DLD1 (cell line): ENCODE data around the gene SIPA1.
"Not testable (repeated sequence)": the region's sequence is repeated elsewhere in the genome, so short reads cannot be mapped to it uniquely, and the experiment has no call there.

Experiments
- in situ Hi-C: cut with HindIII; loops from 2 replicates; pipeline ENCODE4 v1.10.0; 2017; ENCODE audit warnings: low sequenced_read_pairs

The SIPA1 gene

GRCh38 chr11:65655570-65656332 is 17.9 kb downstream of the SIPA1 start:
- in situ Hi-C loops: no loop called here

DNA sequence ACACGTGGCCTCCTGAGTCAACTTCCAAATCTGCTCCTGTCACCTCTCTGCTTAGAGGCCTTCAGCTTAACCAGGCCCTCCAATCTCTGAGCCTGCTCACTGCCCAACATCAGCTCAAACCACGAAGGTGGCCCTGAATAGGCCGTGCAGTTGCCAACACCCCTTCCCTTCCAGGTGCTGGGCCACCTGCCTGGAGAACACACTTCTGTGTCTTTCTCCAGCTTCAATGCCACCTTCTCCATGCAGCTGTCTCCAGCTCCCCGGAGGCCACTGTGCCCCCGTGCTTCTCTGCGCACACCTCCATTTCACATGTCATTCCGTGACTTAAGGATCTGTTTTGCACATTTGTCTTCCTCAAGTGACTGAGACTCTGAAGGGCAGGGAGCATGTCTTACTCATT is 19.5 kb downstream of the SIPA1 start:
- in situ Hi-C loops: no loop called here

DNA sequence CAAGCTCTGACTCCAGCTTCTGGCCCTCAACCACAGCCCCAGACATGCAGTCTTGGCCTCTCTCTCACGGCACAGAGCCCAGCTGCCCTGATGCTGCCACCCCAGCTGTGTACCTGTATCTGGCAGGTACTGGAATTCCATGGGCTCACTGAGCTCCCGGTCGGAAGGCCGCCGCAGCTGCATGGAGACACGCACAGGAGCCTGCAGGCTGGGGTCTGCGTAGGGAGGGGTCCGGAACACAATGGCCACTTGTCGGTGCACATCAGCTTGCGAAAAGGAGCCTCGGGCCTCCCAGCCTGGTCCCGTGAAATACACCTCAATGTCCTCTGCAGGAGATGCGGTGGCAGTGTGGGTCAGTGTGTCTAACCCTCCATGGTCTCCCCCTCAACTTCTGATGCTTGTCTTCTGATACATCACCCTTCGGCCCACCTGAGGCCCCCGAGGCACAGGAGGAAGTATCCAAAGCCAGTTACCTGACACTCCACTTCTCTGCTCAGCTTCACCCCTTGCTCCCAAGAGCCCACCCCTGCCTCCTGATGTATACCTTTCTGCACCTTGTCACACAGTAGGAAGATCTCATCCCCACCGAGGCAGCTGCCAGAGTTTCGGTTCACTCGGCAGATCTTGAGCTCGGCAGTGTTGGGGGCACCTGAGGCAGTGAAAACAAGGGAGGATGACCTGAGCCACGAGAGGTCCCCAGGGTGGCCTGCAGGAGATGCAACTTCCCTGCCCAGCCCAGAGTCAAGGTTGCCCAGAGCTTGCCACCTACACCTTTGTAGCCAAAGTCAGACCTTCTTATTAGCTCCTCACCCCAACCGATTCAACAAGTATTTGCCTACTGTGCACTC is 20.5 kb downstream of the SIPA1 start:
- in situ Hi-C loops: no loop called here

DNA sequence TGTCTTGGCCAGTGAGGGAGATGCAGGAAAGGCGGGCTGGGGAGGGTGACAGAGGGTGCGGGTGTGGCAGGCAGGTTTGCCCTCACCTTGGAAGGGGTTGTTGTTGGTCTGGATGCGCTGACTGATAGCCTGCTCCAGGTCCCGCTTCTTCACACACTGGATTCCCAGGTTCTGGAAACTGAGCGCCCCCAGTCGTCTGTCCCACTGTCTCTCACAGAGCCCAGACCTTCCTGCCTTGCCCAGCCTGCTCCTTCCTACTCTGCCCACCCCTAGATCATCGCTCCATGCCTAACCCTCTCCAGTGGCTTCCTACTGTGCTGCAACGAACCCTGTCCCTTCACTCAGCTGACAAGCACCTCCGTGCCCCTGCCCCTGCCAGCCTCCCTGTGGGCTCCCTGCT is 22.1 kb downstream of the SIPA1 start:
- in situ Hi-C loops: no loop called here

DNA sequence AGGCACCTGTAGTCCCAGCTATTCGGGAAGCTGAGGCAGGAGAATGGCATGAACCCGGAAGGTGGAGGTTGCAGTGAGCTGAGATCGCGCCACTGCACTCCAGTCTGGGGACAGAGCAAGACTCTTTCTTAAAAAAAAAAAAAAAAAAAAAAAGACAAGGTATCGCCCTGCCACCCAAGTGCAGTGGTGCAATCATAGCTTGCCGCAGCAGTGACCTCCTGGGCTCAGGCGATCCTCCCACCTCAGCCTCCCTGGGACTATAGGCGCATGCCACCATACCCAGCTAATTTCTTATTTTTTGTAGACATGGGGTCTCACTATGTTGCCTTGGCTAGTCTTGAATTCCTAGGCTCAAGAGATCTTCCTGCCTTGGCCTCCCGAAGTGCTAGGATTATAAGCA is 23.0 kb downstream of the SIPA1 start:
- in situ Hi-C loops: not testable (repeated sequence)

DNA sequence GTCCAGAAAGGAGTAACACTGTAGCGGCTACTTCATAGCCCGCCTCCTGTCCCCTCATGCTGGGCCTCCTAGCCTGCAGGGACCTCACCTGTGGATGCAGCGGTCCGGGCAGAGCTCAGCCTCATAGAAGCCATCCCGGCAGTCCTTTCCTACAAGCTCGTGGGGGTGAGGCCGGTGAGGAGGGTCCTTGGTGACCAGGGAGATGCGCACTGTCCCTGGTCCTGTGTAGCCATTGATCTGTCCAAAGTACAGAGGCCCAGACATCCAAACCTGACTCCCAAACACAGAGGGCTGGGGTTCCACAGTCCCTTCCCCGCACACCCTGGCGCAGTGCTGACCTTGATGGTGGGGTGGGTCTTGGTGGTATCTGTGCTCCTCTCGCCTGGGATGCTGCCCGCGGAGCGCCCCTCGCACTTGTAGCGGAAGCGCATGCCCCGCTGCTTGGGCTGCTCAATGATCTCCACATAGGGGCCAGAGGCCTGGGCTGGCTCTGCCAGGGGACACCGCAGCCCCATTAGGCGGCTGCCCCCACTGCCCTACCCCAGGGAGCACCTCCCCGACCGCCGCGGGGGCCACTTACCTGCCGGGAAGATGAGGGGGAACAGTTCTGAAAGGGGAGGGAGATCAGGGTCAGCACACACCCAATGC is 23.8 kb downstream of the SIPA1 start:
- in situ Hi-C loops: no loop called here

GRCh38 chr11:65662247-65662798 is 24.4 kb downstream of the SIPA1 start:
- in situ Hi-C loops: no loop called here

DNA sequence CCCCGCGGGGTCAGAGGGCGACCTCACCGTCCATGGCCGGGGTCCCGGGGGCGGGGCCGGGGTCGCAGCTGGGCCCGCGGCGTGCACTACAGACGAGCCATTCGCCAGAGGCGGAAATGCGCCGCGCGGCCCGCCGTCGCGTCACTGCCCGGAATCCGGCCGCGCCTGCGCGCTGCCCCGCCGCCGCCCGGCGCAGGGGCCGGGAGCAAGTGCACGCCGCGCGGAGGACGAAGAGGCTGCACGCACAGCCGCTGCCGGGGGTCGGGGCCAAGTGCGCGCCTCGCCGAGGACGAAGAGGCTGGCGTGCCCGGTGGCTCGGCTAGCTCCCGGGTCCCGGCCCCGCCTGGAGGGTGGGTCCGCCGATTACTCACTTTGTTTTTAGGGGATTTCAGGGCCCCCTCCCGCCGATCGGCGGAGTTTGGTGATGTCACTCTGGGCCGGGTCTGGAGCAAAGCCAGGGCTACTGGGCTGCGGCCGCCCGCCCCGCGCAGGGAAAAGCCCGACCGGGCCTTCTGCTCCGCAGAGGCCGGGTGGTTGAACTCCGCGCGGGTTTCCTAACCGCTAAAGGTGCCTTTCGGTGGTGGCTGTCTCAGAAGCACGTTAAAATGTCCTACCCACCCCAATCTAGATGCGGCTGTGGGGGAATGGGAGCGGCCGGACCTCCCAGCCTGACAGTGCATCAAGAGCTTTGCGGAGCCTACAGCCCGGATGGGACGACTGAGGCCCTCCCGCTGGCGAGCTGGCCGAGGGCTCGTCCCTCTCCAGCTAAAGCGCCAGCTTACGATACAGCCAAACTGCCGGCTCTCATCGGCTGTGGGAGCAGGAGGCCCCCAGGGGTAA is 25.1 kb downstream of the SIPA1 start, which contains the start of gene RELA:
Gene RELA (minus strand): TSS at position 118 of the 840 bp plus-strand sequence. CDS start 84 bp downstream, at position 34.
- in situ Hi-C loops: no loop called here

GRCh38 chr11:65663639-65664200 is 25.8 kb downstream of the SIPA1 start:
- in situ Hi-C loops: no loop called here

DNA sequence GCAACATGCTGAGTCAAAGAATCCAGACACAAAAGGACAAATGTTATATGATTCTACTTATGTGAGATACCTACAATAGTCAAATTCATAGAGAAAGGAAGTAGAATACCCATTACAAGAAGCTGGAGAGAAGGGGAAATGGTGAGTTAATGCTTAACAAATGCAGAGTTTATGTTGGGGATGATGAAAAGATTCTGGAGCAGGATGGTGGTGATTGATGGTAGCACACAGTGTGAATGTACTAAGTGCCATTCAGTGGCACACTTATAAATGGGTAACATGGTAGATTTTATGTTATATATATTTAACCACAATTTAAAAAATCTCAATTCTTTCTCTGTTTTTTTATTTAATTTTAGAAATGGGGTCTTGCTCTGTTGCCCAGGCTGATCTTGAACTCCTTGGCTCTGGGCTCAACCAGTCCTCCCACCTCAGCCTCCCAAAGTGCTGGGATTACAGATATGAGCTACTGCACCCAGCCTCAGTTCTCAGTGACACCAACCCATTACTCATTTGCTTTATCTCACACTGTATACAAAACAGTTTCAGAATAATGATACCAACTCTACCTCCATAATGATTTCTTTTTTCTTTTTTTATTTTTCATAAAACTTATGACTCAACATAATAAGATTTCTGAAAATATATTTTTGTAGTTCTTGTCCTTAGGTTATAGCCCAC is 34.4 kb downstream of the SIPA1 start:
- in situ Hi-C loops: no loop called here

DNA sequence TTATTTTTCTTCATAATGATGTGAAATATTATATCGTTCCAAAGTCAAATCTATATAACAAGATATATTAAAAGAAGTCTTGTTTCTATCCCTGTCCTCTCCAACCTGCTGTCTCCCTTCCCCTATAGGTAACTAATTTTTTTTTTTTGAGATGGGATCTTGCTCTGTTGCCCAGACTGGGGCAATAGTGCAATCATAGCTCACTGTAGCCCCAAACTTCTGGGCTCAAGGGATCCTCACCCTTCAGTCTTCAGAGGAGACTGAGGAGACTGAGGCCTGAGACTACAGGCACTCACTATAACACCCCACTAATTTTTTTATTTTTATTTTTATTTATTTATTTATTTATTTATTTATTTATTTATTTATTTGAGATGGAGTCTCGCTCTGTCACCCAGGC is 35.1 kb downstream of the SIPA1 start:
- in situ Hi-C loops: no loop called here

DNA sequence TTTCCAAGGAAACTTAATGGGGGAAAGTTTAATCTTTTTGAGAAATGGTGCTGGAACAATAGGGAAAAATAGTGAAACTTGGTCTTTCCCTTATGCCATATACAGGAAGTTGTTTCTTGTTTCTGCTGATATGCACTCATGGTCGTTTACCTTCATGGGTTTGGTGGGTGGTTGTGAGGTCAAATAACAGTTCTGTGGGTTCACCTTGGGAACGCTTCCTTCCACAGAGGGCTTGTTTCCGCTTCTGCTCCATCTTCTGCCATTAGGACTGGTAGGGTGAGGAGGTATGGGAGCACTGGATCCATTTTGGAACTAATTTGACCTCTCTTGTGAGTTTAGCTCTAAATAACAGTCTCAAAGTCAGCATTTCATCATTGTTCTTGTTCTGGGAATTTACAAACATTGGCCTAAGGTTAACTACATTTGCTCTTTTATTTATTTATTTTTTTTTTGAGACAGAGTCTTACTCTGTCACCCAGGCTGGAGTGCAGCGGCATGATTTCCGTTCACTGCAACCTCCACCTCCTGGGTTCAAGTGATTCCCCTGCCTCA is 42.4 kb downstream of the SIPA1 start:
- in situ Hi-C loops: no loop called here

DNA sequence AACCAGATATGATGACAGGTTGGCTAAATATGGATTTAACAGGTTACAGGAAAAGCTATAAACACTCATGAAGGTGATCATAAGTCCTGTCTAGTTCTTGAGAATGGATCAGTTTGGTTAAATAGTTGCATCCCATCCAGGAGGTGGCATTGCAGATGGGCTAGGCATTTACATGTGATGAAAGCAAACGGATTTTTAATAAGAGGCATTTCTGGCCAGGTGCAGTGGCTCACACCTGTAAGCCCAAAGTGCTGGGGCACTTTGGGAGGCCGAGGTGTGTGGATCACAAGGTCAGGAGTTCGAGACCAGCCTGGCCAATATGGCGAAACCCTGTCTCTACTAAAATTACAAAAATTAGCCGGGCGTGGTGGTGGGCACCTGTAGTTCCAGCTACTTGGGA is 45.6 kb downstream of the SIPA1 start:
- in situ Hi-C loops: not testable (repeated sequence)

DNA sequence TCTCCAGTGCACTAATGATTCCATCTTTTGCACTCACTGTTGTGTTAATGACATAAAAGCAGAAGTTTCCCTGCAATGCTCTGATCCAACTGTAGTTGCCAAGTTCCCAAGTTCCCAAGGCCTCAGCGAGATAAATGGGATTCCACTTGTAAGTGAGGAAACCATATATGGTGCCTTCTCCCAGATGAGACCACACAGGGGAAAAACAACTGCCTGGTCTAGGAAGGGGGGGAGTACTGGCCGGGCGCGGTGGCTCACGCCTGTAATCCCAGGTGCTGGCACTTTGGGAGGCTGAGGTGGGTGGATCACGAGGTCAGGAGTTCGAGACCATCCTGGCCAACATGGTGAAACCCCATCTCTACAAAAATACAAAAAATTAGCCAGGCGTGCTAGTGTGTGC is 48.1 kb downstream of the SIPA1 start:
- in situ Hi-C loops: no loop called here

- in situ Hi-C loops: not testable (repeated sequence)
Measured at GRCh38 chr11:65691847-65692246, 53.9 kb downstream of the SIPA1 start.

- in situ Hi-C loops: no loop called here
Measured at GRCh38 chr11:65692367-65692766, 54.5 kb downstream of the SIPA1 start.

- in situ Hi-C loops: no loop called here
Measured at GRCh38 chr11:65695459-65696241, 57.7 kb downstream of the SIPA1 start.

GRCh38 chr11:65696802-65697552 is 59.1 kb downstream of the SIPA1 start:
- in situ Hi-C loops: no loop called here
